Panc1 (cell line): Measurements from ENCODE around the gene CCDC187. TPM values are rescaled to one million over a fixed set of nuclear protein-coding genes. Genes with fewer than 3 reads are reported as not detected.
A peak's percentile ranks its signal among the peaks of the same experiment; 100 is the strongest.

Experiments used
- ATAC-seq: fragments of 200-7000 bp; cut with Tn5 transposase; 2 replicates; pipeline ENCODE4 v1.9.1; 2020; ENCODE audit warnings: mild to moderate bottlenecking, moderate library complexity
- BruUV-seq: library from RNA; stranded (reverse); fragments of 400-500 nt; replicated peaks from 2 replicates; lab custom pipeline; 2021; lab: Mats Ljungman, UMichigan
- CTCF ChIA-PET: fragments of 300-600 bp; sonication (Branson Sonifier 250); formaldehyde crosslinking; loops from one replicate; lab custom pipeline; 2022; ENCODE audit warnings: antibody characterized with exemption; lab: Charles Lee
- POLR2A ChIA-PET: fragments of 300-600 bp; sonication (Branson Sonifier 250); formaldehyde crosslinking; loops from one replicate; lab custom pipeline; 2022; ENCODE audit warnings: antibody characterized with exemption; lab: Charles Lee
- DNase-seq: peaks from one replicate; pipeline ENCODE4 v3.0.0-alpha.2; 2010; ENCODE audit warnings: low read depth, low spot score
- H3K27ac ChIP-seq: 2 replicates; pipeline ENCODE4 v1.5.1; 2011; ENCODE audit warnings: mild to moderate bottlenecking, low read length, inconsistent platforms
- H3K27me3 ChIP-seq: fragments of 200-500 bp; sonication (Bioruptor generic); 2 replicates; pipeline ENCODE4 v1.6.0; 2014; ENCODE audit warnings: low read length, inconsistent platforms; ENCODE audit not compliant: control insufficient read depth, insufficient read depth
- H3K36me3 ChIP-seq: fragments of 200-500 bp; sonication (Bioruptor generic); 2 replicates; pipeline ENCODE4 v1.5.1; 2014; ENCODE audit warnings: inconsistent platforms, mild to moderate bottlenecking, low read length, moderate library complexity; ENCODE audit not compliant: control insufficient read depth, insufficient read depth
- H3K4me1 ChIP-seq: 2 replicates; pipeline ENCODE4 v1.5.1; 2011; ENCODE audit warnings: inconsistent platforms, mild to moderate bottlenecking, low read length, moderate library complexity; ENCODE audit not compliant: control insufficient read depth, insufficient read depth
- H3K4me3 ChIP-seq, 2 experiments: 2 replicates each; pipeline ENCODE4 v1.5.1; 2011 to 2012; ENCODE audit warnings: low read depth in 2 of 2, low read length in 2 of 2, mild to moderate bottlenecking in 2 of 2, inconsistent platforms in 1 of 2, moderate library complexity in 1 of 2
- H3K9me3 ChIP-seq: fragments of 200-500 bp; sonication (Bioruptor generic); 2 replicates; pipeline ENCODE4 v1.5.1; 2014; ENCODE audit warnings: low read depth, mild to moderate bottlenecking, inconsistent platforms, low read length, moderate library complexity; ENCODE audit not compliant: control insufficient read depth, insufficient read depth
- POLR2AphosphoS5 ChIP-seq: IDR thresholded peaks from 2 replicates; pipeline ENCODE4 v1.6.1; 2012; ENCODE audit warnings: mild to moderate bottlenecking, low read depth, low read length, moderate library complexity
- SIN3A ChIP-seq: IDR thresholded peaks from 2 replicates; pipeline ENCODE4 v1.6.1; 2012; ENCODE audit warnings: low read depth, mild to moderate bottlenecking, low read length, moderate library complexity, borderline replicate concordance; ENCODE audit not compliant: insufficient read depth
- TCF7L2 ChIP-seq: IDR thresholded peaks from 2 replicates; pipeline ENCODE4 v1.6.1; 2011; ENCODE audit warnings: mild to moderate bottlenecking, low read depth, low read length, inconsistent platforms
- in situ Hi-C: cut with HindIII; loops from 2 replicates; pipeline ENCODE4 v1.10.0; 2016; ENCODE audit warnings: low sequenced_read_pairs, low pct_unique_long_range_greater_than_20kb
- intact Hi-C: fragments of 100-400 bp; cut with micrococcal nuclease; formaldehyde crosslinking; loops from one replicate; pipeline ENCODE4 v1.10.0; 2022; ENCODE audit not compliant: unreplicated experiment
- total RNA-seq: library from RNA; stranded (reverse); gene quantifications from one replicate; pipeline ENCODE4 v1.2.1, GENCODE V29; 2021; ENCODE audit not compliant: unreplicated experiment
- TF ChIP-seq, protein P1 (sequence below), 2 experiments: IDR thresholded peaks; 2 replicates each; pipeline ENCODE4 v1.6.1; 2011 to 2012; ENCODE audit warnings: low read depth in 2 of 2, control low read depth in 1 of 2, low read length in 1 of 2, mild to moderate bottlenecking in 1 of 2, moderate library complexity in 1 of 2; ENCODE audit not compliant: insufficient read depth in 1 of 2
- TF ChIP-seq, protein P2 (sequence below): fragments of 450-650 bp; IDR thresholded peaks from 2 replicates; pipeline ENCODE4 v1.5.1; 2017; ENCODE audit warnings: mild to moderate bottlenecking

Gene CCDC187
- total RNA-seq, 1 experiment from 2014 or later, result not detected

- no peaks in the 10 kb centered on the region for H3K27me3 ChIP-seq
- BruUV-seq, result no TSS peak
- ChIA-PET CTCF (no interaction called here), POLR2A (no interaction called here)
- in situ Hi-C loops (no loop called here), intact Hi-C loops (no loop called here)
- H3K9me3 ChIP-seq, result no peaks in the 10 kb centered on the region
- H3K36me3 ChIP-seq, result no peaks in the 10 kb centered on the region
- no peak overlapping the region for H3K4me3 ChIP-seq
- DNase-seq (no peak), ATAC-seq (no peak)
- TF ChIP-seq SIN3A, result no peak
- no peak overlapping the region for H3K27ac ChIP-seq
- H3K4me1 ChIP-seq, result peaks cover 5% of the 10 kb centered on the region
Observed at GRCh38 chr9:136347472-136348256, 43.8 kb upstream of the CCDC187 start.

DNA sequence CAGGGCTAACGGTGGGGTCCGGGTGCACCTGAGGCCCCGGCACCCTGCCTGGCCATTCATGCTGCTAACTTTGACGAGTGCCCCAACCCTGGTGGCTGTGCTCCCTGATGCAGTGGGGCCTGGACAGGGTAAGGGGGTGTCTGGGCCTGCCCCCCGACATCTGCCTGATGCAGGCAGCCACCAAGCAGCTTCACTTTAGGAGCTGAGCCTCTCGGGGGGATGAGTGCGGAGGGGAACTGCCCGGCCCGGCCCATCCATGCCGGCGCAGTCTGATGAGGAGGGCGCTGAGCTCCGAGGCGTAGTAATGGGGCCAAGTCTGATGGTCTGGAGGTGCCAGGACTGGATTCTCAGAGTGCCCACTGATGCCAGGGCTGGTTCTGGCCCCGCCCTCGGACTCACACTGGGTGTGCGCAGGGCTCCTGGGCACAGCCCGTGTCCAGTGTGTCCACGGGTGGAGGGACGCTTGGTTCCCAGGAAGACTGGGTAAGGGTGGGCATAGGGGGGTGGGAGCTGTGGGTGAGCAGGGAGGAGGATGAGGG is 43.1 kb upstream of the CCDC187 start:
- Histone ChIP-seq H3K4me1 (peaks cover 4% of the 10 kb centered on the region), H3K9me3 (no peaks in the 10 kb centered on the region), H3K4me3 (no peak overlapping the region), H3K36me3 (no peaks in the 10 kb centered on the region), H3K27me3 (no peaks in the 10 kb centered on the region), H3K27ac (no peak overlapping the region)
- ATAC-seq (no peak), DNase-seq (no peak)
- no TSS peak for BruUV-seq
- POLR2A ChIA-PET, result no interaction called here
- CTCF ChIA-PET, result no interaction called here
- in situ Hi-C loops (no loop called here), intact Hi-C loops (no loop called here)
- TF ChIP-seq, protein P1, sequence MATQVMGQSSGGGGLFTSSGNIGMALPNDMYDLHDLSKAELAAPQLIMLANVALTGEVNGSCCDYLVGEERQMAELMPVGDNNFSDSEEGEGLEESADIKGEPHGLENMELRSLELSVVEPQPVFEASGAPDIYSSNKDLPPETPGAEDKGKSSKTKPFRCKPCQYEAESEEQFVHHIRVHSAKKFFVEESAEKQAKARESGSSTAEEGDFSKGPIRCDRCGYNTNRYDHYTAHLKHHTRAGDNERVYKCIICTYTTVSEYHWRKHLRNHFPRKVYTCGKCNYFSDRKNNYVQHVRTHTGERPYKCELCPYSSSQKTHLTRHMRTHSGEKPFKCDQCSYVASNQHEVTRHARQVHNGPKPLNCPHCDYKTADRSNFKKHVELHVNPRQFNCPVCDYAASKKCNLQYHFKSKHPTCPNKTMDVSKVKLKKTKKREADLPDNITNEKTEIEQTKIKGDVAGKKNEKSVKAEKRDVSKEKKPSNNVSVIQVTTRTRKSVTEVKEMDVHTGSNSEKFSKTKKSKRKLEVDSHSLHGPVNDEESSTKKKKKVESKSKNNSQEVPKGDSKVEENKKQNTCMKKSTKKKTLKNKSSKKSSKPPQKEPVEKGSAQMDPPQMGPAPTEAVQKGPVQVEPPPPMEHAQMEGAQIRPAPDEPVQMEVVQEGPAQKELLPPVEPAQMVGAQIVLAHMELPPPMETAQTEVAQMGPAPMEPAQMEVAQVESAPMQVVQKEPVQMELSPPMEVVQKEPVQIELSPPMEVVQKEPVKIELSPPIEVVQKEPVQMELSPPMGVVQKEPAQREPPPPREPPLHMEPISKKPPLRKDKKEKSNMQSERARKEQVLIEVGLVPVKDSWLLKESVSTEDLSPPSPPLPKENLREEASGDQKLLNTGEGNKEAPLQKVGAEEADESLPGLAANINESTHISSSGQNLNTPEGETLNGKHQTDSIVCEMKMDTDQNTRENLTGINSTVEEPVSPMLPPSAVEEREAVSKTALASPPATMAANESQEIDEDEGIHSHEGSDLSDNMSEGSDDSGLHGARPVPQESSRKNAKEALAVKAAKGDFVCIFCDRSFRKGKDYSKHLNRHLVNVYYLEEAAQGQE (IDR thresholded peaks at IDR 0.05; ENCODE audit: insufficient read depth in 1 of 2, low read depth in 2 of 2, low read length in 1 of 2), result no peak
- TF ChIP-seq POLR2AphosphoS5 (no peak), TCF7L2 (no peak), SIN3A (no peak)
- TF ChIP-seq, protein P2, sequence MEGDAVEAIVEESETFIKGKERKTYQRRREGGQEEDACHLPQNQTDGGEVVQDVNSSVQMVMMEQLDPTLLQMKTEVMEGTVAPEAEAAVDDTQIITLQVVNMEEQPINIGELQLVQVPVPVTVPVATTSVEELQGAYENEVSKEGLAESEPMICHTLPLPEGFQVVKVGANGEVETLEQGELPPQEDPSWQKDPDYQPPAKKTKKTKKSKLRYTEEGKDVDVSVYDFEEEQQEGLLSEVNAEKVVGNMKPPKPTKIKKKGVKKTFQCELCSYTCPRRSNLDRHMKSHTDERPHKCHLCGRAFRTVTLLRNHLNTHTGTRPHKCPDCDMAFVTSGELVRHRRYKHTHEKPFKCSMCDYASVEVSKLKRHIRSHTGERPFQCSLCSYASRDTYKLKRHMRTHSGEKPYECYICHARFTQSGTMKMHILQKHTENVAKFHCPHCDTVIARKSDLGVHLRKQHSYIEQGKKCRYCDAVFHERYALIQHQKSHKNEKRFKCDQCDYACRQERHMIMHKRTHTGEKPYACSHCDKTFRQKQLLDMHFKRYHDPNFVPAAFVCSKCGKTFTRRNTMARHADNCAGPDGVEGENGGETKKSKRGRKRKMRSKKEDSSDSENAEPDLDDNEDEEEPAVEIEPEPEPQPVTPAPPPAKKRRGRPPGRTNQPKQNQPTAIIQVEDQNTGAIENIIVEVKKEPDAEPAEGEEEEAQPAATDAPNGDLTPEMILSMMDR, result no peak

DNA sequence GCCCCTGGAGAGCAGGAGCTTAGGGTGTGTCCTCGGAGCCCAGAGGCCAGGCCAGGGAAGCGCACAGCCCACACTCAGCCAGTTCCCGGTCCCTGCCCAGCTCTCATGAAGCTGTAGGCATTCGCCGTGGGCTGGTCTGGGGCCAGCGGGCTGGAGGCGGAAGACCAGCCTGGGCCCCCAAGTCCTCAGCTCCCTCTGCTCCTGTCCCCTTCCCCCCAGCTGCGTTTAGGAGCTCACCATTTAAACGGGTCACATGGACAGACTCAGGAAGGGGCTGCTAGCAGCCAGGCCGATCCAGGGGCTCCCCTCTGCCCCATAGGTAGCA is 42.2 kb upstream of the CCDC187 start:
- Histone ChIP-seq H3K36me3 (no peaks in the 10 kb centered on the region), H3K4me3 (no peak overlapping the region), H3K9me3 (no peaks in the 10 kb centered on the region), H3K27me3 (no peaks in the 10 kb centered on the region), H3K4me1 (peaks cover 4% of the 10 kb centered on the region), H3K27ac (peak overlapping the region; percentile 61)
- CTCF ChIA-PET, result interaction anchor here (1.4 kb wide), 1 partner anchor 17 kb away, joined by 5 read pairs; the partner anchor contains the start of gene DNLZ
- no peak for ATAC-seq
- DNase-seq, result no peak
- no TSS peak for BruUV-seq
- POLR2A ChIA-PET, result interaction anchor here (0.6 kb wide), 1 partner anchor 1072 kb away, joined by 3 read pairs; no protein-coding TSS in a partner anchor
- TF ChIP-seq, protein P2, result no peak; the same call in 1 of the 2 replicates
- TF ChIP-seq, protein P1 (IDR thresholded peaks at IDR 0.05; ENCODE audit: insufficient read depth in 1 of 2, low read depth in 2 of 2, low read length in 1 of 2), result no peak
- no peak for TF ChIP-seq POLR2AphosphoS5
- no peak for TF ChIP-seq SIN3A
- TF ChIP-seq TCF7L2, result no peak
- intact Hi-C loops (no loop called here), in situ Hi-C loops (no loop called here)
